Choroid plexus epithelial cell (primary cell): ENCODE measurements around the gene EBF3.

ENCODE experiments used
- DNase-seq: peaks from one replicate; pipeline ENCODE4 v3.0.0-alpha.2; 2010; ENCODE audit warnings: low read depth
- H3K4me3 ChIP-seq: 2 replicates; pipeline ENCODE4 v1.5.1; 2011; ENCODE audit warnings: low read depth, mild to moderate bottlenecking, control low read depth, low read length, moderate library complexity
- TF ChIP-seq, protein P1 (sequence below): conservative IDR thresholded peaks from 2 replicates; pipeline ENCODE4 v1.5.1; 2011; ENCODE audit warnings: low read depth, mild to moderate bottlenecking, control low read depth, inconsistent platforms, low read length, moderate library complexity

Gene EBF3

DNA sequence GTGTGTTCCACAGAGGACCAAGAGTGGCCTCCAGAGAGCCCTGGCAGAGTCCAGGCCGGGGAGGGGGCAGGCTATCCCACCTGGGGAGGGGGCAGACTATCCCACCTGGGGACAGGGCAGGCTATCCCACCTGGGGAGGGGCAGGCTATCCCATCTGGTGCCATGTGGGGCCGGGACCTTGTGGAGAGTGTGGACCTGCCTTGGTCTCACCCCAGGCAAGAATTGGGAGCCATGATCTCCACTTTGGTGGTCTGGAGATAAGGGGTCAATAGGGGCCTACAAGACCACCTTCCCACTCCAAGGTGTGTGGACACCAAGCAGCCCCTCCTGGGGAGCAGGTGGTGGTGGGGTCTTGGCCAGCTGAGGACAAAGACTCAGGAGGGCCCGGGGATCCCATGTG is 138.2 kb downstream of the EBF3 start:
- DNase-seq = no peak
- TF ChIP-seq, protein P1, sequence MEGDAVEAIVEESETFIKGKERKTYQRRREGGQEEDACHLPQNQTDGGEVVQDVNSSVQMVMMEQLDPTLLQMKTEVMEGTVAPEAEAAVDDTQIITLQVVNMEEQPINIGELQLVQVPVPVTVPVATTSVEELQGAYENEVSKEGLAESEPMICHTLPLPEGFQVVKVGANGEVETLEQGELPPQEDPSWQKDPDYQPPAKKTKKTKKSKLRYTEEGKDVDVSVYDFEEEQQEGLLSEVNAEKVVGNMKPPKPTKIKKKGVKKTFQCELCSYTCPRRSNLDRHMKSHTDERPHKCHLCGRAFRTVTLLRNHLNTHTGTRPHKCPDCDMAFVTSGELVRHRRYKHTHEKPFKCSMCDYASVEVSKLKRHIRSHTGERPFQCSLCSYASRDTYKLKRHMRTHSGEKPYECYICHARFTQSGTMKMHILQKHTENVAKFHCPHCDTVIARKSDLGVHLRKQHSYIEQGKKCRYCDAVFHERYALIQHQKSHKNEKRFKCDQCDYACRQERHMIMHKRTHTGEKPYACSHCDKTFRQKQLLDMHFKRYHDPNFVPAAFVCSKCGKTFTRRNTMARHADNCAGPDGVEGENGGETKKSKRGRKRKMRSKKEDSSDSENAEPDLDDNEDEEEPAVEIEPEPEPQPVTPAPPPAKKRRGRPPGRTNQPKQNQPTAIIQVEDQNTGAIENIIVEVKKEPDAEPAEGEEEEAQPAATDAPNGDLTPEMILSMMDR = no peak

DNA sequence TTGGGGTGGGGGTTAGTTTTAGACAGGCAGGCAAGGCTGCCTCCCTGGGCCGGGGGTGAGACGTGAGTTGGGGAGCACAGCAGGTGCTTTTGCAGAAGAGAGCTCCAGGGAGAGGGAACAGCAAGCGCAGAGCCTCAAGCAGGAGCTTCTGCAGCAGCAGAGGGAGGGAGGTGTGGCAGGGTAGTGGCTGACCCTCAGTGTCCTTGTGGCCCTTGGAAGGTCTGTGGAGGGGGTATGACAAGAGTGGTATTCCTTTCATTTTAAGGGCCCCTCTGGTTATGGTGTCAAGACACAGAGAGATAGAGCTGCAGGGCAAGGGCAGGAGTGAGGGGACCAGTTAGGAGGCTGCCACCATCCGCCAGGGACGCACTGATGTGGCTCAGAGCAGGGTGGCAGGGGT is 138.9 kb downstream of the EBF3 start:
- H3K4me3 ChIP-seq = no peak overlapping the region
- TF ChIP-seq, protein P1 = no peak
- DNase-seq = no peak

More for the DNA sequence above, 138.2 kb downstream of the EBF3 start:
- H3K4me3 ChIP-seq = no peak overlapping the region

DNA sequence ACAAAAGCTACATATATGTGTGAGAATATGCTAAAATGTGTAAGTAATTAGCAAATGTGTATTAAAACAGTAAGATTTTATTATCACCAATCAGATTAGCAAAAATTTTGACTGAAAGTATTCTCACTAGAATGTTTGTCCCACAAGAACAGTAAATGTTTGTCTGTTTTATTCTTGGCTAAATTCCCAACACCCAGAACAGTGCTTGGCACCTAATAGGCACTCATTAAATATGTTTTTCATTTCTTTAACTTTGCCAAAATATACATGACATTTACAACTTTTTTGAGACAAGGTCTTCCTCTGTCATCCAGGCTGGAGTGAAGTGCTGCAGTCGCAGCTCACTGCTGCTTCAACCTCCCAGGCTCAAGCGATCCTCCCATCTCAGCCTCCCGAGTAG is 143.6 kb downstream of the EBF3 start:
- H3K4me3 ChIP-seq = no peak overlapping the region
- TF ChIP-seq, protein P1 = no peak
- no peak for DNase-seq

DNA sequence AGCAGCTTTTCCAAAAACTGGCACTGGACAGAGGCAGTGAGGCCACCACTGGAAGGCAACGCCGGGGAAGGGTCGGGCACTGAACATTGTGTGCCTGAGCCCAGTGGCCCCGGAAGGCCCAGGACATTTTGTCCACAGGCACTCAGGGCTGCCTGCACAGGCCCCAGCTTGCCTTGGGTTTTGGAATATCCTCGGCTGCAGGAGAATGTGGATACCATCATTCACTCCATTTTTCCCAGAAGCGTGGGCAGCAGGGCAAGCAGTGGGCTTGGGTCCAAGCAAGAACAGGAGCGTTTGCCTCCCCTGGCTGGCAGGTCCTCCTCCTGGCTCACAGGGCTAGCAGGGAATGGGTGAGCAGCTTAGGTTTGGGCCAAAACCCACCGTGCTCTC is 147.4 kb downstream of the EBF3 start:
- DNase-seq = no peak
- no peak overlapping the region for H3K4me3 ChIP-seq
- TF ChIP-seq, protein P1 = no peak

DNA sequence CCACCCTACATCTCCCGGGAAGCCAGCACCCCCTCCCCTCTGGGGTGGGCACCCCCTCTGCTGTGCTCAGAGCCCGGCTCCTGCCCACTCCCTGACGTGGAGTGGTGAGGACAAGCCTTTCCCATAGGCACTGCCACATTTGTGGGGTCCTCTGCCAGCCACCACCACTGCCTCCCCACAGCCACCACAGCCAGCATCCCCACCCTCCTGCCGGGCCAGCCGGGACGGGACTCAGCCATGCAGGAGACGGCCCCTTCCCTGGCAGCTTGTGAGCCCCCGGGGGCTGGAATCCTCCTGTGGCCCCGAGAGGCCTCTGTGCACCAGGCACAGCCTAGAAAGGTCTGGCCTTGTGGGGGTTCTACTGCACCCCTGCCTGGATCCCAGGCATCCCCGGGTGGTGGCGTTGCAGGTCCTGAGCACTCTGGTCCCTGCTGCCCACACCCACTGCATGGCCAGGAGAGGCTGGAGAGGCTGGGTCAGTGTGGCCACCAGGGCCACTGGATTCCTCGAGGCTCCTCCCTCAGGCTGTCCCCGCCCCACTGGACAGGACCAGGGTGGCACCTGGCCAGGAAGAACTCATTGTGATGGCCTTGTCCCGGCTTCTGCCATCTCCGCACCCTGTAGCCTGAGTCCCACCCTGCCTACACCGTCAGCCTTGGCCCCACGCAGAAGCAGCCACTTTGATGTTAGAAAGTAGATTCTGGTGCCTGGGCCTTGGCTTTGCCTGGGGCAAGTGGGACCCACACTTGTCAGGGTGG is 148.0 kb downstream of the EBF3 start:
- no peak overlapping the region for H3K4me3 ChIP-seq
- TF ChIP-seq, protein P1 = no peak
- no peak for DNase-seq

DNA sequence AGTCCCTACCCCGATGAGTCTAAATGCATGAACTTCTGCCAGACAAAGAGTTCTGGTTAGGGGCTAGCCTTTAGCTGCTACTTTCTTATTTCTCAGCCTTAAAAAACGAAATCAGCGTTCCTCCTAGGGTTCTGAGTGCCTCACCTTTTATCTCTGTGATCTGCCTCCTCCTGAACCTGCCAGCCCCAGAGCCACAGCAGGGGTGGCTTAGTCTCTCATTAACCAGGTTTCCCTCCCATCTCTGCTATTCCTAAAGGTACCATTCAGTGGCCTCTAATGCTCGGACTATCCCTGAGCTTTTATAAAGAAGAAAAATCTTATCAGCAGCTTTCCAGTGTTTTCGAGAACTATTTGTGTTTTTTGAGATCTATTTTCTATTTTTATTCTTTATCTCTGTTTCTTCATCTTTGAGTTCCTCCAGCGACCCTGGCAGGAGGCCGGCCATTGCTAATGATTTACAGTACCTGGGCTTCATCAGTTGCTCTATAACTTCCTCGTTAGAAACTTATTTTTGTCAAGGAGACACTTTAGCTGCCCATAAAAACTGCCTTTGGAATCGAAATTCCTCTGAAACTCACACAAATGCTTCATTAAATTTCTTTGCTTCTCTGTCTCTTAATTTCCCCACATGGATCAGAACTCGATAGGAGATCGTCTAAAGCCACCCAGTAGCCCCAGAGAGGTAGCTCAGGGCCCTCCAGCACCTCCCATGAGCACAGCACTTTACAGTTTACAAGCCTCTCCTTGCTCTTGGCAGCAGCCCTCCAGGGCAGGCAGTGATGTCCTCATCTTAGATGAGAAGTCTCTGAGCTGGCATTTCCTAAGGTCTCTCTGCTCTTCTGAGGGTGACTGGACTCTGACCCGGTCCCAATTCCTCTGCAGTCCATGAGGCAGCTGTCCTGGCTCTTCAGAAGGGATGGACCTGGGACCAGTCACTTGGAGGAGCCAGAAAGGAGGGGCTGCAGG is 149.1 kb downstream of the EBF3 start:
- TF ChIP-seq, protein P1 = no peak
- DNase-seq = no peak
- no peak overlapping the region for H3K4me3 ChIP-seq

DNA sequence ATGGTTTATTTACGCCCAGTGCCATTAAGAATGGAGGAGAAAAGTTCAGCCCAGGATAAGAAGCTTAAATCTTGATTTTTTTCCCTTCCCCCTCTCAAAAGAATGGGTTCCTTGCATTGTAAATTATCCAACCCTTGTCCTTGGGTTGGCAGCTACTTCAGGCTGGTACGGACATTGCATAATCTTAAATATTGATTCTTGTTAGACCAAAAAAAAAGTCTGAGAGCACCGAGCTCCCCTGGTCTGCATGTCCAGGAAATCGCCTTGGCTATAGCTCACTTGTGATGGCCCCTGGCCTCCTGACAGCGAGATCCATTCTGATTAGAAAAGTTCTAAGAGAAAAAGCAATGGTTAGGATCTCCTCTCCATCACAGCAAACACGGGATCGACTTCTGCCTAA is 151.7 kb downstream of the EBF3 start:
- no peak overlapping the region for H3K4me3 ChIP-seq
- no peak for DNase-seq
- TF ChIP-seq, protein P1 = no peak
